Hepatic stellate cell (primary cell): ENCODE measurements around the gene PGA5.
A peak's percentile ranks its signal among the peaks of the same experiment; 100 is the strongest.
"Not testable (repeated sequence)": the region's sequence is repeated elsewhere in the genome, so short reads cannot be mapped to it uniquely, and the experiment has no call there.

ENCODE experiments used
- DNase-seq: peaks from one replicate; pipeline ENCODE4 v3.0.0; 2011; ENCODE audit warnings: low spot score

PGA5 gene

GRCh38 chr11:61226457-61227137 lies 14.4 kb upstream of the PGA5 start:
- DNase-seq, result not testable (repeated sequence)

- not testable (repeated sequence) for DNase-seq
Measured at GRCh38 chr11:61229458-61229857, 11.5 kb upstream of the PGA5 start.

GRCh38 chr11:61231033-61231432 lies 9.9 kb upstream of the PGA5 start:
- not testable (repeated sequence) for DNase-seq

- not testable (repeated sequence) for DNase-seq
Measured at GRCh38 chr11:61231585-61231984, 9.4 kb upstream of the PGA5 start.

GRCh38 chr11:61232548-61233145 lies 8.3 kb upstream of the PGA5 start:
- not testable (repeated sequence) for DNase-seq

- DNase-seq, result not testable (repeated sequence)
Measured at GRCh38 chr11:61237130-61237529, 3.8 kb upstream of the PGA5 start.

GRCh38 chr11:61240288-61240687 lies 687 bp upstream of the PGA5 start:
- not testable (repeated sequence) for DNase-seq

- not testable (repeated sequence) for DNase-seq
Measured at GRCh38 chr11:61241526-61241925, 551 bp downstream of the PGA5 start.

GRCh38 chr11:61245284-61245964 lies 4.4 kb downstream of the PGA5 start:
- DNase-seq, result not testable (repeated sequence)

GRCh38 chr11:61248071-61248470 lies 7.1 kb downstream of the PGA5 start:
- DNase-seq, result not testable (repeated sequence)

GRCh38 chr11:61249201-61249600 lies 8.2 kb downstream of the PGA5 start:
- DNase-seq, result not testable (repeated sequence)

GRCh38 chr11:61250796-61251765 lies 10.1 kb downstream of the PGA5 start:
- DNase-seq, result not testable (repeated sequence)

GRCh38 chr11:61252332-61252731 lies 11.4 kb downstream of the PGA5 start:
- DNase-seq, result not testable (repeated sequence)

- DNase-seq, result peak; percentile 88
Measured at GRCh38 chr11:61254403-61255025, 13.5 kb downstream of the PGA5 start.

GRCh38 chr11:61256710-61257482 lies 15.9 kb downstream of the PGA5 start:
- DNase-seq, result no peak

GRCh38 chr11:61258546-61258945 lies 17.6 kb downstream of the PGA5 start:
- DNase-seq, result no peak

- DNase-seq, result no peak
Measured at GRCh38 chr11:61259363-61259762, 18.4 kb downstream of the PGA5 start.

GRCh38 chr11:61264371-61264770 lies 23.4 kb downstream of the PGA5 start:
- no peak for DNase-seq

- no peak for DNase-seq
Measured at GRCh38 chr11:61264795-61265194, 23.8 kb downstream of the PGA5 start.

- no peak for DNase-seq
Measured at GRCh38 chr11:61265357-61265756, 24.4 kb downstream of the PGA5 start.

GRCh38 chr11:61266602-61267001 lies 25.6 kb downstream of the PGA5 start:
- DNase-seq, result no peak
